HL-60 (cell line): Measurements from ENCODE around the gene USP3.

Experiments
- DNase-seq, 2 experiments: peaks; one replicate each; pipeline ENCODE4 v3.0.0-alpha.2; 2010 to 2020; ENCODE audit warnings: low read depth in 1 of 2, low spot score in 1 of 2
- H3K27ac ChIP-seq: fragments of 250-450 bp; sonication (Bioruptor Pico); replicated peaks from 2 replicates; pipeline ENCODE4 v1.5.1; 2020; ENCODE audit warnings: mild to moderate bottlenecking, moderate library complexity
- H3K27me3 ChIP-seq: fragments of 250-450 bp; sonication (Bioruptor Pico); 2 replicates; pipeline ENCODE4 v1.5.1; 2021; ENCODE audit warnings: mild to moderate bottlenecking, moderate library complexity; ENCODE audit not compliant: insufficient read depth, poor library complexity, severe bottlenecking
- H3K4me3 ChIP-seq: replicated peaks from 2 replicates; pipeline ENCODE4 v1.5.1; 2011; ENCODE audit warnings: mild to moderate bottlenecking, control low read depth, low read length; ENCODE audit not compliant: insufficient read depth
- CTCF ChIP-seq: IDR thresholded peaks from one replicate; pipeline ENCODE4 v1.5.1; 2011; ENCODE audit warnings: low read length, control low read depth, inconsistent platforms; ENCODE audit not compliant: insufficient read depth
- GABPA ChIP-seq: IDR thresholded peaks from 2 replicates; pipeline ENCODE4 v1.6.1; 2012; ENCODE audit warnings: low read depth
- POLR2AphosphoS5 ChIP-seq: IDR thresholded peaks from 2 replicates; pipeline ENCODE4 v1.6.1; 2012; ENCODE audit warnings: low read depth
- REST ChIP-seq: IDR thresholded peaks from 2 replicates; pipeline ENCODE4 v1.6.1; 2012; ENCODE audit warnings: low read depth; ENCODE audit not compliant: insufficient replicate concordance
- SPI1 ChIP-seq: IDR thresholded peaks from 2 replicates; pipeline ENCODE4 v1.6.1; 2012; ENCODE audit warnings: low read depth, mild to moderate bottlenecking, borderline replicate concordance

Gene USP3

GRCh38 chr15:63509056-63509954 is 4.9 kb downstream of the USP3 start:
- Histone ChIP-seq H3K27ac (no peak overlapping the region), H3K4me3 (no peak overlapping the region), H3K27me3 (no peaks in the 10 kb centered on the region)
- DNase-seq: no peak
- TF ChIP-seq CTCF (no peak), SPI1 (no peak), GABPA (no peak), REST (no peak), POLR2AphosphoS5 (no peak)

- no peak overlapping the region for H3K27ac ChIP-seq
- no peaks in the 10 kb centered on the region for H3K27me3 ChIP-seq
- TF ChIP-seq GABPA (no peak), CTCF (no peak), POLR2AphosphoS5 (no peak), SPI1 (no peak), REST (no peak)
- no peak overlapping the region for H3K4me3 ChIP-seq
- no peak for DNase-seq
These were observed 5.9 kb downstream of the USP3 start for GRCh38 chr15:63509955-63510940.

- Histone ChIP-seq H3K27me3 (no peaks in the 10 kb centered on the region), H3K27ac (no peak overlapping the region), H3K4me3 (no peak overlapping the region)
- TF ChIP-seq POLR2AphosphoS5: no peak
- TF ChIP-seq CTCF: no peak
- no peak for TF ChIP-seq REST
- TF ChIP-seq SPI1: no peak
- no peak for TF ChIP-seq GABPA
- no peak for DNase-seq
These were observed 7.8 kb downstream of the USP3 start for GRCh38 chr15:63512148-63512547.
